PC-3 (cell line): ENCODE measurements around the gene NCOA7. TPM values are rescaled to one million over a fixed set of nuclear protein-coding genes. Genes with fewer than 3 reads are reported as not detected.

Experiments
- ATAC-seq: fragments of 200-7000 bp; cut with Tn5 transposase; 2 replicates; pipeline ENCODE4 v1.9.1; 2020; ENCODE audit warnings: mild to moderate bottlenecking, moderate library complexity
- BruUV-seq: library from RNA; stranded (reverse); fragments of 400-500 nt; replicated peaks from 2 replicates; lab custom pipeline; 2021; lab: Mats Ljungman, UMichigan
- CTCF ChIA-PET: fragments of 300-600 bp; sonication (Branson Sonifier 250); formaldehyde crosslinking; loops from one replicate; lab custom pipeline; 2022; ENCODE audit warnings: antibody characterized with exemption; lab: Charles Lee
- POLR2A ChIA-PET: fragments of 300-600 bp; sonication (Branson Sonifier 250); formaldehyde crosslinking; loops from one replicate; lab custom pipeline; 2022; ENCODE audit warnings: antibody characterized with exemption; ENCODE audit not compliant: unreplicated experiment; lab: Charles Lee
- DNase-seq: peaks from one replicate; pipeline ENCODE4 v3.0.0-alpha.2; 2015
- H2AFZ ChIP-seq: fragments of 300-600 bp; sonication (generic); 2 replicates; pipeline ENCODE4 v1.6.0; 2016; ENCODE audit warnings: antibody characterized with exemption, low read length
- H3F3A ChIP-seq: fragments of 300-600 bp; sonication (generic); one replicate; pipeline ENCODE4 v1.6.0; 2017; ENCODE audit warnings: antibody characterized with exemption, low read length, control low read depth, mild to moderate bottlenecking; ENCODE audit not compliant: unreplicated experiment
- H3K27ac ChIP-seq: fragments of 300-600 bp; sonication (generic); 2 replicates; pipeline ENCODE4 v1.5.1; 2016; ENCODE audit warnings: mild to moderate bottlenecking, low read length
- H3K27me3 ChIP-seq: fragments of 300-600 bp; sonication (generic); 2 replicates; pipeline ENCODE4 v1.6.1; 2016; ENCODE audit warnings: low read length, mixed read lengths
- H3K36me3 ChIP-seq: fragments of 300-600 bp; sonication (generic); 2 replicates; pipeline ENCODE4 v1.6.1; 2016; ENCODE audit warnings: low read depth, mixed run types, low read length, mixed read lengths
- H3K4me1 ChIP-seq: fragments of 300-600 bp; sonication (generic); 2 replicates; pipeline ENCODE4 v1.5.1; 2016; ENCODE audit warnings: low read length; ENCODE audit not compliant: insufficient read depth
- H3K4me2 ChIP-seq: fragments of 300-600 bp; sonication (generic); 2 replicates; pipeline ENCODE4 v1.6.0; 2016; ENCODE audit warnings: low read length
- H3K4me3 ChIP-seq: fragments of 300-600 bp; sonication (generic); 2 replicates; pipeline ENCODE4 v1.5.1; 2016; ENCODE audit warnings: mild to moderate bottlenecking, low read length, mixed read lengths
- H3K79me2 ChIP-seq: fragments of 300-600 bp; sonication (generic); 2 replicates; pipeline ENCODE4 v1.6.1; 2017; ENCODE audit warnings: low read length, mixed read lengths
- H3K9ac ChIP-seq: fragments of 300-600 bp; sonication (generic); 2 replicates; pipeline ENCODE4 v1.6.0; 2016; ENCODE audit warnings: mild to moderate bottlenecking, low read length
- H3K9me2 ChIP-seq: fragments of 300-600 bp; sonication (generic); replicated peaks from 2 replicates; pipeline ENCODE4 v1.6.1; 2016; ENCODE audit warnings: mixed run types, low read length, mixed read lengths
- H3K9me3 ChIP-seq: fragments of 300-600 bp; sonication (generic); 2 replicates; pipeline ENCODE4 v1.6.1; 2016; ENCODE audit warnings: low read length, mixed read lengths
- H4K20me1 ChIP-seq: fragments of 300-600 bp; sonication (generic); 2 replicates; pipeline ENCODE4 v1.6.1; 2016; ENCODE audit warnings: low read length, mixed read lengths
- EZH2 ChIP-seq: fragments of 300-600 bp; sonication (generic); IDR thresholded peaks from one replicate; pipeline ENCODE4 v1.6.1; 2017; ENCODE audit warnings: antibody characterized with exemption, mild to moderate bottlenecking, low read length; ENCODE audit not compliant: unreplicated experiment
- EZH2phosphoT487 ChIP-seq: fragments of 300-600 bp; sonication (generic); IDR thresholded peaks from 2 replicates; pipeline ENCODE4 v1.6.1; 2018; ENCODE audit warnings: mild to moderate bottlenecking, antibody characterized with exemption, low read length, borderline replicate concordance
- intact Hi-C: fragments of 100-400 bp; cut with micrococcal nuclease; formaldehyde crosslinking; loops from 2 replicates; pipeline ENCODE4 v1.9.0; 2023
- total RNA-seq: library from RNA; depleted of rRNA; stranded (reverse); fragments of >200 nt; gene quantifications from 2 replicates; pipeline ENCODE4 v1.2.3, GENCODE V29; 2014
- TF ChIP-seq, protein P1 (sequence below): fragments of 300-600 bp; sonication (generic); conservative IDR thresholded peaks from 2 replicates; pipeline ENCODE4 v1.5.1; 2017; ENCODE audit warnings: antibody characterized with exemption, low read depth, mild to moderate bottlenecking, low read length

The NCOA7 gene
- total RNA-seq, 1 experiment from 2014 or later, result 13.4 TPM

DNA sequence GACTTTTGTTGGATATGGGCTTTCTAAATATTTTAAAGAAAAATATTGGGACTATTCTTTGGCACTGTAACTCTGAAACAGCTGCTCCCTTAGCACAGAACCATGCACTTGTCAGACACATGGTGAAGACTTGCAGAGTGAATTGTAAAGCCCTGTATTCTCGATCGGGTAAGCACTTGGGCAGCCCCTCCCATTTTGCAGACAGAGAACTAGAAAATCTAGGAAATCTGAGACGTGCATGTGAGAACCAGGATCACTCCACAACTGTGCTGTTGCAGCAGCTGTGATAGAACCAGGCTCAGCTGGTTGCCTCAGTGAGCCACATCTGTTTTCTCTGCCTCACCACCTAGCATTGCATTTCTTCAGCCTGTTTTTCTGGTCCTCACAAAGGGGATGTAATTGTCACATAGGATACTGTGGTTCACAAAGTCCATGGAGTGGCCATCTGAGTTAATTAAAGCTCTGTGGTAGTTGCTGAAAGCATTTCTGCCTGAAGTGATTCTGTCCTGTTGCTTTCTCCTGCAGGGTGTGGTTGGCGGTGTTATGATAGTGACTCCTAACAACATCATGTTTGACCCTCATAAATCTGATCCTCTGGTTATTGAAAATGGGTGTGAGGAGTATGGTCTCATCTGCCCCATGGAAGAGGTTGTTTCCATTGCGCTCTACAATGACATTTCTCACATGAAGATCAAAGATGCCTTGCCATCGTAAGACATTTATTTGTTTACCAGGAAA lies 94.0 kb downstream of the NCOA7 start:
- H3K9me2 ChIP-seq, result no peaks in the 10 kb centered on the region
- H3K27me3 ChIP-seq, result no peaks in the 10 kb centered on the region
- POLR2A ChIA-PET, result no interaction called here
- TF ChIP-seq, protein P1, sequence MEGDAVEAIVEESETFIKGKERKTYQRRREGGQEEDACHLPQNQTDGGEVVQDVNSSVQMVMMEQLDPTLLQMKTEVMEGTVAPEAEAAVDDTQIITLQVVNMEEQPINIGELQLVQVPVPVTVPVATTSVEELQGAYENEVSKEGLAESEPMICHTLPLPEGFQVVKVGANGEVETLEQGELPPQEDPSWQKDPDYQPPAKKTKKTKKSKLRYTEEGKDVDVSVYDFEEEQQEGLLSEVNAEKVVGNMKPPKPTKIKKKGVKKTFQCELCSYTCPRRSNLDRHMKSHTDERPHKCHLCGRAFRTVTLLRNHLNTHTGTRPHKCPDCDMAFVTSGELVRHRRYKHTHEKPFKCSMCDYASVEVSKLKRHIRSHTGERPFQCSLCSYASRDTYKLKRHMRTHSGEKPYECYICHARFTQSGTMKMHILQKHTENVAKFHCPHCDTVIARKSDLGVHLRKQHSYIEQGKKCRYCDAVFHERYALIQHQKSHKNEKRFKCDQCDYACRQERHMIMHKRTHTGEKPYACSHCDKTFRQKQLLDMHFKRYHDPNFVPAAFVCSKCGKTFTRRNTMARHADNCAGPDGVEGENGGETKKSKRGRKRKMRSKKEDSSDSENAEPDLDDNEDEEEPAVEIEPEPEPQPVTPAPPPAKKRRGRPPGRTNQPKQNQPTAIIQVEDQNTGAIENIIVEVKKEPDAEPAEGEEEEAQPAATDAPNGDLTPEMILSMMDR, result no peak
- TF ChIP-seq EZH2, result no peak
- TF ChIP-seq EZH2phosphoT487, result no peak
- H3K79me2 ChIP-seq, result no peaks in the 10 kb centered on the region
- no peak overlapping the region for H3K4me2 ChIP-seq
- no peak overlapping the region for H3K4me3 ChIP-seq
- no peak overlapping the region for H3K27ac ChIP-seq
- intact Hi-C loops, result no loop called here
- CTCF ChIA-PET, result no interaction called here
- no TSS peak for BruUV-seq
- no peak overlapping the region for H3K9ac ChIP-seq
- H4K20me1 ChIP-seq, result no peaks in the 10 kb centered on the region
- no peak for ATAC-seq
- DNase-seq, result no peak
- H3K36me3 ChIP-seq, result no peaks in the 10 kb centered on the region
- H3K4me1 ChIP-seq, result peaks cover 5% of the 10 kb centered on the region
- no peak overlapping the region for H2AFZ ChIP-seq
- H3K9me3 ChIP-seq, result no peaks in the 10 kb centered on the region
- H3F3A ChIP-seq, result no peaks in the 10 kb centered on the region

DNA sequence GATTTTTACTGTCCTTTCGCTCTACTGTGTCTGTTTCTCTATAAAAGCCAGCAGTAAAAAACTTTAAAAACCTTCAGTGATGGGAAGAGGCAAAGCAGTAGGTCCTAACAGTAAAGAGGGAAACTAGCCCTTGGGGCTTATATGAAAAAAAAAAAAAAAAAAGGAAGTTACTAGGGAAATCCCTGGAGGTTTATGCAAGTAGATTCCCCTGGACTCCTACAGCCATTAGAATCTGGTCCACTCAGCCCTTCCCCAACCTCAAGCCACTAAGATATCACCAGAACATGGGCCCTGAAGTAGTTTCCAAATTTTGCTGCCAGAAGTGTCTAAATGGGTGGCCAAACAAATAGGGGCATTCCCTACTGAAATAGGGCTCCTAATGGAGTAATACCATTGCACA lies 95.3 kb downstream of the NCOA7 start:
- H3K27me3 ChIP-seq, result no peaks in the 10 kb centered on the region
- no peaks in the 10 kb centered on the region for H3F3A ChIP-seq
- TF ChIP-seq EZH2, result no peak
- TF ChIP-seq EZH2phosphoT487, result no peak
- TF ChIP-seq, protein P1, result no peak
- no peak overlapping the region for H2AFZ ChIP-seq
- ATAC-seq, result no peak
- ChIA-PET CTCF (no interaction called here), POLR2A (no interaction called here)
- H3K4me3 ChIP-seq, result no peak overlapping the region
- H3K4me2 ChIP-seq, result no peak overlapping the region
- H3K27ac ChIP-seq, result no peak overlapping the region
- H3K4me1 ChIP-seq, result peaks cover 5% of the 10 kb centered on the region
- H3K36me3 ChIP-seq, result no peaks in the 10 kb centered on the region
- no peaks in the 10 kb centered on the region for H3K79me2 ChIP-seq
- intact Hi-C loops, result no loop called here
- no peaks in the 10 kb centered on the region for H3K9me2 ChIP-seq
- H3K9me3 ChIP-seq, result no peaks in the 10 kb centered on the region
- DNase-seq, result no peak
- H3K9ac ChIP-seq, result no peak overlapping the region
- no TSS peak for BruUV-seq
- no peaks in the 10 kb centered on the region for H4K20me1 ChIP-seq

DNA sequence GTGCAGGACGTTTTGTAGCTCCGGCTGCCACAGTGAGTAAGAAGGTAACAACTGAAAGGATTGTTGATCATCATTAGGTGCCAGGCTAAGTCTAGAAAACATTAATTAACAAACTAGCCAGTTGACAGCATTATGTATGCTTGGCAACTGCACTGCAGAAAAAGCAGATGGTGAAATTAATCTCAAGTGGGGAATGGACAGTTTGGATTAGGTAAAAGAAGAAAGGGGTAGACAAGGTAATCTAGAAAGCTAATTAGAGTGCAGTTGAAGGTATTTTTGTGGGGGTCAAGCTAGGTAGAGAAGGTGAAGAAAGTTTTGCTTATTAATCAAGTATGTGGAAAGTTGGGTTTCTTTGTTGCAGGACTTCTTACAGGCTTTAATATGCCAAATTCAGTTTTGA lies 96.2 kb downstream of the NCOA7 start:
- H3K27ac ChIP-seq, result no peak overlapping the region
- H3K27me3 ChIP-seq, result no peaks in the 10 kb centered on the region
- H2AFZ ChIP-seq, result no peak overlapping the region
- ChIA-PET POLR2A (no interaction called here), CTCF (no interaction called here)
- no peak overlapping the region for H3K4me3 ChIP-seq
- intact Hi-C loops, result no loop called here
- no peak for DNase-seq
- BruUV-seq, result no TSS peak
- H3K79me2 ChIP-seq, result no peaks in the 10 kb centered on the region
- H3K4me1 ChIP-seq, result peaks cover 5% of the 10 kb centered on the region
- TF ChIP-seq EZH2 (no peak), EZH2phosphoT487 (no peak)
- TF ChIP-seq, protein P1, result no peak
- no peaks in the 10 kb centered on the region for H3K9me2 ChIP-seq
- no peaks in the 10 kb centered on the region for H3F3A ChIP-seq
- ATAC-seq, result no peak
- H3K4me2 ChIP-seq, result no peak overlapping the region
- H3K9me3 ChIP-seq, result no peaks in the 10 kb centered on the region
- H3K9ac ChIP-seq, result no peak overlapping the region
- no peaks in the 10 kb centered on the region for H4K20me1 ChIP-seq
- no peaks in the 10 kb centered on the region for H3K36me3 ChIP-seq
